HG02852 (cell line): ENCODE data around the gene MED1.
"Not testable (repeated sequence)": the region's sequence is repeated elsewhere in the genome, so short reads cannot be mapped to it uniquely, and the experiment has no call there.

Experiments
- ATAC-seq: cut with Tn5 transposase; IDR thresholded peaks from one replicate; pipeline ENCODE4 v1.9.1; 2021; ENCODE audit warnings: mild to moderate bottlenecking, moderate library complexity; ENCODE audit not compliant: unreplicated experiment

MED1 gene, protein sequence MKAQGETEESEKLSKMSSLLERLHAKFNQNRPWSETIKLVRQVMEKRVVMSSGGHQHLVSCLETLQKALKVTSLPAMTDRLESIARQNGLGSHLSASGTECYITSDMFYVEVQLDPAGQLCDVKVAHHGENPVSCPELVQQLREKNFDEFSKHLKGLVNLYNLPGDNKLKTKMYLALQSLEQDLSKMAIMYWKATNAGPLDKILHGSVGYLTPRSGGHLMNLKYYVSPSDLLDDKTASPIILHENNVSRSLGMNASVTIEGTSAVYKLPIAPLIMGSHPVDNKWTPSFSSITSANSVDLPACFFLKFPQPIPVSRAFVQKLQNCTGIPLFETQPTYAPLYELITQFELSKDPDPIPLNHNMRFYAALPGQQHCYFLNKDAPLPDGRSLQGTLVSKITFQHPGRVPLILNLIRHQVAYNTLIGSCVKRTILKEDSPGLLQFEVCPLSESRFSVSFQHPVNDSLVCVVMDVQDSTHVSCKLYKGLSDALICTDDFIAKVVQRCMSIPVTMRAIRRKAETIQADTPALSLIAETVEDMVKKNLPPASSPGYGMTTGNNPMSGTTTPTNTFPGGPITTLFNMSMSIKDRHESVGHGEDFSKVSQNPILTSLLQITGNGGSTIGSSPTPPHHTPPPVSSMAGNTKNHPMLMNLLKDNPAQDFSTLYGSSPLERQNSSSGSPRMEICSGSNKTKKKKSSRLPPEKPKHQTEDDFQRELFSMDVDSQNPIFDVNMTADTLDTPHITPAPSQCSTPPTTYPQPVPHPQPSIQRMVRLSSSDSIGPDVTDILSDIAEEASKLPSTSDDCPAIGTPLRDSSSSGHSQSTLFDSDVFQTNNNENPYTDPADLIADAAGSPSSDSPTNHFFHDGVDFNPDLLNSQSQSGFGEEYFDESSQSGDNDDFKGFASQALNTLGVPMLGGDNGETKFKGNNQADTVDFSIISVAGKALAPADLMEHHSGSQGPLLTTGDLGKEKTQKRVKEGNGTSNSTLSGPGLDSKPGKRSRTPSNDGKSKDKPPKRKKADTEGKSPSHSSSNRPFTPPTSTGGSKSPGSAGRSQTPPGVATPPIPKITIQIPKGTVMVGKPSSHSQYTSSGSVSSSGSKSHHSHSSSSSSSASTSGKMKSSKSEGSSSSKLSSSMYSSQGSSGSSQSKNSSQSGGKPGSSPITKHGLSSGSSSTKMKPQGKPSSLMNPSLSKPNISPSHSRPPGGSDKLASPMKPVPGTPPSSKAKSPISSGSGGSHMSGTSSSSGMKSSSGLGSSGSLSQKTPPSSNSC (N-terminal part only)

GRCh38 chr17:39450847-39451581 lies at the start of gene MED1:
Gene MED1 (minus strand): TSS chr17:39451263. CDS start chr17:39451062, 201 bp downstream.
- ATAC-seq = peak; percentile 92

DNA sequence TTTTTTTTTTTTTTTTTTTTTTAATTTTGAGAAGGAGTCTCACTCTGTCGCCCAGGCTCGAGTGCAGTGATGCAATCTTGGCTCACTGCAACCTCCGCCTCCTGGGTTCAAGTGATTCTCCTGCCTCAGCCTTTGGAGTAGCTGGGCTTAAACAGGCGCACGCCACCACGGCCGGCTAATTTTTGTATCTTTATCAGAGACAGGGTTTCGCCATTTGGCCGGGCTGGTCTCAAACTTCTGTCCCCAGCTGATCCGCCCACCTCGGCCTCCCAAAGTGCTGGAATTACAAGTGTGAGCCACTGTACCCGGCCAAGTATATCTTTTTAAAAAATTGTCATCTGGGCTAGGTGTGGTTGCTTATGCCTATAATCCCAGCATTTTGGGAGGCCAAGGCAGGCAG lies 45.9 kb upstream of the MED1 start:
- not testable (repeated sequence) for ATAC-seq

- no peak for ATAC-seq
Measured at GRCh38 chr17:39487946-39488345, 36.9 kb upstream of the MED1 start.

DNA sequence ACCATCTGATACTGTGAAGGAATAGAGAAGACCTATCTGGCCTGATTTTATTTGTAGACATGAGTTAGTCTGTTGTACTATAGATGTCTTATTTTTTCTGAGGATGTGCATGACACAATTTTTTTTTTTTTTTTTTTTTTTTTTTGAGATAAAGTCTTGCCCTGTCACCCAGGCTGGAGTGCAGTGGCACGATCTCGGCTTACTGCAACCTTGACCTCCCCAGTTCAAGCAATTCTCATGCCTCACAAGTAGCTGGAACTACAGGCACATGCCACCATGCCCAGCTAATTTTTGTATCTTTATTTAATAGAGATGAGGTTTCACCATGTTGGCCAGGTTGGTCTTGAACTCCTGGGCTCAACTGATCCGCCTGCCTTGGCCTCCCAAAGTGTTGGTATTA lies 36.4 kb upstream of the MED1 start:
- not testable (repeated sequence) for ATAC-seq

DNA sequence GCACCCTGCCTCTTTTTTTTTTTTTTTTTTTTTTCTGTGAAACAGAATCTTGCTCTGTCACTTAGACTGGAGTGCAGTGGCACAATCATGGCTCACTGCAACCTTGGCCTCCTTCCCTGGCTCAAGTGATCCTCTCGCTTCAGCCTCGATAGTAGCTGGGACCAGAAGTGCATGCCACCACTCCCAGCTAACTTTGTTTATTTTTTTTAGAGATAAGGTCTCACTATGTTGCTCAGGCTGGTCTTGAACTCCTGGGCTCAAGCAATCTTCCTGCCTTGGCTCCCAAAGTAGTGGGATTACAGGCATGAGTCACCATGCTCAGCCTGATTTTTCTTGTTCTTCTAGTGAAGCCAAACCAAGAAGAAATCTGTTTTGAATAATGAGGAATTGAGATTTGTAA lies 35.2 kb upstream of the MED1 start:
- ATAC-seq = no peak

DNA sequence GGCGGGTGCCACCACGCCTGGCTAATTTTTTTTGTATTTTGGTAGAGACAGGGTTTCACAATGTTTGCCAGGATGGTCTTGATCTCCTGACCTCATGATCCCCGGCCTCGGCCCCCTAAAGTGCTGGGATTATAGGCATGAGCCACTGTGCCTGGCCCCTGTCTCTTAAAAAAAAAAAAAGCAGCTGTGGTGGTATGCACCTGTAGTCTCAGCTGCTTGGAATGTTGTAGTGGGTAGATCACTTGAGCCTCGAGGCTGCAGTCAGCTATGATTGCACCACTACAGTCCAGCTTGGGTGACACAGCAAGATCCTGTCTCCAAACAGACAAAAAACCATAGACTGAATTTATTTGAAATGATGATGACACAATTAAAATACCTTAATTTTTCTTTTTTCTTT lies 34.5 kb upstream of the MED1 start:
- ATAC-seq = no peak

DNA sequence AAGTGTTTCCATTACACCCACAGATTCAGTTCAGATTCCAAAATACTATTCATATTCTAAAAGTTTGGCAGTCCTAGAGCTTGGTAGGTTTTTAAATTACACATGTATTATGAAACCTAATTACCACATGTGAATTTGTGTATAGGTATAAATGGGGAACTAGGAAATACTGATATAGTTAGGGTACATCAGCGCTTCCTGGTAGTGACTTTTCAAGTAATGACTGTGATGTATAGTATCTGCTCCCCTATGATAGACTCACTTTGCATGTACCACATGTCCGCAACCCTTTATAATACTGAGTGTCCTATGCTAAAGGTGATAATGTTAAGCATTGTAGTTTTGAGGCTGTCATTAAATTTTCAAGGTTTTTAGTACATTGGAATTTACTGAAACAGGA lies 33.1 kb upstream of the MED1 start:
- ATAC-seq = peak; percentile 72

- no peak for ATAC-seq
Measured at GRCh38 chr17:39483506-39483905, 32.4 kb upstream of the MED1 start.

- ATAC-seq = not testable (repeated sequence)
Measured at GRCh38 chr17:39479631-39480030, 28.6 kb upstream of the MED1 start.

DNA sequence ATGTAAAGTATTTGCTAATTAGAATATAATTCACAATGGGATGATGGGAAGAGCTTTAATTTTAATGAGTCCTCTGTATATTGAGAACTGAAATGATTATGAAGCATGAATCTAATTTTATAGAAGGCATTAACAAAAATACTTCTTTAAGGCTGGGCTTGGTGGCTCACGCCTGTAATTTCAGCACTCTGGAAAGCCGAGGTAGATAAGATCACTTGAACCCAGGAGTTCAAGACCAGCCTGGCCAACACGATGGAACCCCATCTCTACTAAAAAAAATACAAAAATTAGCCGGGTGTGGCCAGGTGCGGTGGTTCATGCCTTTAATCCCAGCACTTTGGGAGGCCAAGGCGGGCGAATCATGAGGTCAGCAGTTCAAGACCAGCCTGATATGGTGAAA lies 22.2 kb upstream of the MED1 start:
- ATAC-seq = no peak

DNA sequence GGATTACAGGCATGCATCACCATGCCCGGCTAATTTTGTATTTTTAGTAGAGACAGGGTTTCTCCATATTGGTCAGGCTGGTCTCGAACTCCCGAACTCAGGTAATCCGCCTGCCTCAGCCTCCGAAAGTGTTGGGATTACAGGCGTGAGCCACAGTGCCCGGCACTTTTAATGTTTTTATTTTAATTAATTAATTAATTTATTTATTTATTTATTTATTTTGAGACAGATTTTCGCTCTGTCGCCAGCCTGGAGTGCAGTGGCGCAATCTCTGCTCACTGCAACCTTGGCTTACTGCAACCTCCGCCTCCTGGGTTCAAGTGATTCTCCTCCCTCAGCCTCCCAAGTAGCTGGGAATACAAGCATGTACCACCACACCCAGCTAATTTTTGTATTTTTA lies 17.5 kb upstream of the MED1 start:
- ATAC-seq = not testable (repeated sequence)

DNA sequence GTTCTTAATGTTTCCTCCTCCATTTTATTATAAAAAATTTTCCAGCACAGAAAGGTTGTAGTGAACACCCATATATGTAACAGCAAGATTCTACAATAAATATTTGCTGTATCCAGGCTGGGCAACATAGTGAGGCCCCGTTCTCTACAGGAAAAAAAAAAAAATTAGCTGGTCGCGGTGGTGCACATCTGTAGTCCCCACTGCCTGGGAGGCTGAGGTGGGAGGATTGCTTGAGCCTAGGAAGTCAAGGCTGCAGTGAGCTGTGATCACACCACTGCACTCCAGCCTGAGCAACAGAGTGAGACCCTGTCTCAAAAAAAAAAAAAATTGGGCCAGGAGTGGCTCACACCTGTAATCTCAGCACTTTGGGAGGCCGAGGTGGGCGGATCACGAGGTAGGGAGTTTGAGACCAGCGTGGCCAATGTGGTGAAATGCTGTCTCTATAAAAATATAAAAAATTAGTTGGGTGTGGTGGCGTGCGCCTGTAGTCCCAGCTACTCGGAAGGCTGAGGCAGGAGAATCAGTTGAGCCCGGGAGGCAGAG lies 13.6 kb upstream of the MED1 start:
- not testable (repeated sequence) for ATAC-seq

GRCh38 chr17:39462631-39463375 lies 11.7 kb upstream of the MED1 start:
- no peak for ATAC-seq

- ATAC-seq = peak; percentile 30
Measured at GRCh38 chr17:39461926-39462569, 11.0 kb upstream of the MED1 start.

DNA sequence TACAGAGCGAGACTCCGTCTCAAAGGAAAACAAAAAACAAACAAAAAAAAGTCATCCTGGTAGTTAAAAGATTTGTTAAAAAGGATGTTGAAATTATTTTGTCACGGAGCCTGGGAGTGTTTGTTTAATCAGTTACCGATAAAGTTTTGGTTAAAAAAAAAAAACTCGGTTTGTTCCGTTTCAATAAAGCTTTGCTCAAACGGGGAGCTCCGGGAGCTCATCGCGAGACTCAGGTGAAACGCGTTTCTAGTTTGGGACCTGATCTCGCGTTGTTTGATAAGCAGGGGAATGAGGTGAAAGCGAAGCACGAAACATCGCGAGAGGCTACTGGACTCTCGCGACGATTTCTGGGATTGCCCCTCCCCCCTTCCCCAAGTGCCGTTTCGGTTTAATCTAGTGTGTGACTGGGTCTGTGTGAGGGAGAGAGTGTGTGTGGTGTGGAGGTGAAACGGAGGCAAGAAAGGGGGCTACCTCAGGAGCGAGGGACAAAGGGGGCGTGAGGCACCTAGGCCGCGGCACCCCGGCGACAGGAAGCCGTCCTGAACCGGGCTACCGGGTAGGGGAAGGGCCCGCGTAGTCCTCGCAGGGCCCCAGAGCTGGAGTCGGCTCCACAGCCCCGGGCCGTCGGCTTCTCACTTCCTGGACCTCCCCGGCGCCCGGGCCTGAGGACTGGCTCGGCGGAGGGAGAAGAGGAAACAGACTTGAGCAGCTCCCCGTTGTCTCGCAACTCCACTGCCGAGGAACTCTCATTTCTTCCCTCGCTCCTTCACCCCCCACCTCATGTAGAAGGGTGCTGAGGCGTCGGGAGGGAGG lies 10.3 kb upstream of the MED1 start, which contains the start of gene CDK12:
Gene CDK12 (plus strand): TSS at position 374 of the 813 bp plus-strand sequence. CDS start 586 bp downstream, outside the sequence.
- ATAC-seq = peak; percentile 67

DNA sequence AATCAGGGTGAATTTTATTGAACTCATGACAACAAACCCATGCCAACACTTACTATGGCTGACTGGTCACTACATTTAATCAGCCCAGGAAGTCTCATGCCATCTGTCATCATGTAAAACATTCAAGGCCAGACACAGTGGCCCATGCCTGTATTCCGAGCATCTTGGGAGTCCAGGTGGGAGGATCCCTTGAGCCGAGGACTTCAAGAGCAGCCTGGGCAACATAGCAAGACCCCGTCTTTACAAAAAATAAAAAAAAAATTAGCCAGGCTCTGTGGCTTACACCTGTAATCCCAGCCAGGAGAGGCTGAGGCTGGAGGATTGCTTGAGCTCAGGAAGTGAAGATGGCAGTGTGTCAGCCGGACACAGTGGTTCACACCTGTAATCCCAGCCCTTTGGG lies 4.9 kb upstream of the MED1 start:
- ATAC-seq = no peak

GRCh38 chr17:39450051-39450450 lies 1.0 kb downstream of the MED1 start:
- no peak for ATAC-seq

DNA sequence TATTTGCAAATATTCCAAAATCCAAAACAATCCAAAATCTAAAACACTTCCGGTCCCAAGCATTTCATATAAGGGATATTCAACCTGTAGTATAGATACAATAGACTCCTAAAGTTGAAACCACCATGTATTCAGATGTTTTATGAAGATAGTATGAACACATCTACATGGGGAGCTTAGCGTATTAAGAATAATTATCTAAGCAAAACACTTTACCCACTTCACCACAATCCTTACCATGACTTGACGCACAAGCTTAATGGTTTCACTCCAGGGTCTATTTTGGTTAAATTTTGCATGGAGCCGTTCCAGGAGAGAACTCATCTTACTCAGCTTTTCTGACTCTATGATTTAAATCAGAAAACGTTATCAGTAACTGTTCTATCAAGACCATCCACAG lies 3.5 kb downstream of the MED1 start:
- ATAC-seq = no peak
